Measurements from ENCODE around the gene ACSM2B.
"Not testable (repeated sequence)": the region's sequence is repeated elsewhere in the genome, so short reads cannot be mapped to it uniquely, and the experiment has no call there.

Gene ACSM2B

GRCh38 chr16:20520103-20520502 is 56.1 kb downstream of the ACSM2B start:
- DNase-seq: no peak

- DNase-seq: no peak
Measured at GRCh38 chr16:20519231-20519630, 56.9 kb downstream of the ACSM2B start.

- no peak for DNase-seq
Measured at GRCh38 chr16:20517149-20517548, 59.0 kb downstream of the ACSM2B start.

- no peak for DNase-seq
Measured at GRCh38 chr16:20515688-20516090, 60.5 kb downstream of the ACSM2B start.

GRCh38 chr16:20510323-20510722 is 65.8 kb downstream of the ACSM2B start:
- no peak for DNase-seq

GRCh38 chr16:20507280-20507679 is 68.9 kb downstream of the ACSM2B start:
- no peak for DNase-seq

- no peak for DNase-seq
Measured at GRCh38 chr16:20504418-20504817, 71.7 kb downstream of the ACSM2B start.

- DNase-seq: not testable (repeated sequence)
Measured at GRCh38 chr16:20491448-20491847, 84.7 kb downstream of the ACSM2B start.

GRCh38 chr16:20490994-20491393 is 85.2 kb downstream of the ACSM2B start:
- DNase-seq: not testable (repeated sequence)
